B cell (primary cell): Measurements from ENCODE around the gene COMMD1.

ENCODE experiments used
- CTCF ChIP-seq: fragments of 200-600 bp; IDR thresholded peaks from one replicate; pipeline ENCODE4 v1.8.0; 2022; ENCODE audit warnings: antibody characterized with exemption, mild to moderate bottlenecking
- EZH2 ChIP-seq: IDR thresholded peaks from 2 replicates; pipeline ENCODE4 v1.6.1; 2012; ENCODE audit warnings: borderline replicate concordance, low read depth, mild to moderate bottlenecking, moderate library complexity, low read length; ENCODE audit not compliant: insufficient read depth, poor library complexity, severe bottlenecking

GRCh38 chr2:61949458-61949713 lies 43.9 kb downstream of the COMMD1 start:
- TF ChIP-seq EZH2: no peak
- no peak for TF ChIP-seq CTCF
